Caco-2 (cell line): Measurements from ENCODE around the gene NECTIN2. TPM values are rescaled to one million over a fixed set of nuclear protein-coding genes. Genes with fewer than 3 reads are reported as not detected.
A peak's percentile ranks its signal among the peaks of the same experiment; 100 is the strongest.
"Not testable (repeated sequence)": the region's sequence is repeated elsewhere in the genome, so short reads cannot be mapped to it uniquely, and the experiment has no call there.

Experiments
- BruUV-seq: library from RNA; stranded (reverse); fragments of 400-500 nt; replicated peaks from 2 replicates; lab custom pipeline; 2021; lab: Mats Ljungman, UMichigan
- CTCF ChIA-PET: fragments of 300-600 bp; sonication (Branson Sonifier 250); formaldehyde crosslinking; loops from one replicate; lab custom pipeline; 2022; ENCODE audit warnings: antibody characterized with exemption; lab: Charles Lee
- POLR2A ChIA-PET: fragments of 300-600 bp; sonication (Branson Sonifier 250); formaldehyde crosslinking; loops from one replicate; lab custom pipeline; 2022; ENCODE audit warnings: antibody characterized with exemption; lab: Charles Lee
- DNase-seq, 2 experiments: peaks; one replicate each; pipeline versions ENCODE4 v3.0.0 to v3.0.0-alpha.2; 2020 to 2022
- H3K27me3 ChIP-seq: replicated peaks from 2 replicates; pipeline ENCODE4 v1.6.0; 2011; ENCODE audit warnings: low read length; ENCODE audit not compliant: control insufficient read depth, insufficient read depth
- H3K36me3 ChIP-seq: 2 replicates; pipeline ENCODE4 v1.5.1; 2011; ENCODE audit warnings: low read length; ENCODE audit not compliant: control insufficient read depth, insufficient read depth
- H3K4me1 ChIP-seq: fragments of 250-450 bp; sonication (Bioruptor Pico); 2 replicates; pipeline ENCODE4 v1.5.1; 2020; ENCODE audit warnings: mild to moderate bottlenecking
- H3K4me3 ChIP-seq: 2 replicates; pipeline ENCODE4 v1.5.1; 2011; ENCODE audit warnings: low read depth, mild to moderate bottlenecking, control low read depth, low read length
- H3K9me3 ChIP-seq: fragments of 250-450 bp; sonication (Bioruptor Pico); 2 replicates; pipeline ENCODE4 v1.5.1; 2020; ENCODE audit warnings: mild to moderate bottlenecking, moderate library complexity
- H3K27ac Mint-ChIP-seq: one replicate; pipeline ENCODE4 v1.8.0; 2022; ENCODE audit warnings: mixed read lengths; ENCODE audit not compliant: unreplicated experiment
- H3K27me3 Mint-ChIP-seq: one replicate; pipeline ENCODE4 v1.8.0; 2022; ENCODE audit warnings: mixed read lengths; ENCODE audit not compliant: insufficient read depth, unreplicated experiment
- H3K36me3 Mint-ChIP-seq: one replicate; pipeline ENCODE4 v1.8.0; 2022; ENCODE audit warnings: mild to moderate bottlenecking, mixed read lengths; ENCODE audit not compliant: insufficient read depth, unreplicated experiment
- H3K4me1 Mint-ChIP-seq: one replicate; pipeline ENCODE4 v1.8.0; 2022; ENCODE audit warnings: low read depth, mixed read lengths; ENCODE audit not compliant: unreplicated experiment
- H3K4me3 Mint-ChIP-seq: one replicate; pipeline ENCODE4 v1.8.0; 2022; ENCODE audit warnings: mild to moderate bottlenecking, moderate library complexity, mixed read lengths; ENCODE audit not compliant: unreplicated experiment
- H3K9me3 Mint-ChIP-seq: one replicate; pipeline ENCODE4 v1.8.0; 2022; ENCODE audit warnings: mixed read lengths; ENCODE audit not compliant: unreplicated experiment
- intact Hi-C: fragments of 100-400 bp; cut with micrococcal nuclease; formaldehyde crosslinking; loops from one replicate; pipeline ENCODE4 v1.10.0; 2022; ENCODE audit not compliant: unreplicated experiment
- total RNA-seq: library from RNA; stranded (reverse); gene quantifications from 2 replicates; pipeline ENCODE4 v1.2.3, GENCODE V29; 2022
- TF ChIP-seq, protein P1 (sequence below), 2 experiments: fragments of 200-600 bp in 1 of 2; IDR thresholded peaks; 1 replicate in 1 of 2; 2 replicates in 1 of 2; pipeline versions ENCODE4 v1.5.1 to v1.8.0; 2011 to 2022; ENCODE audit warnings: antibody characterized with exemption in 1 of 2, control low read depth in 1 of 2, inconsistent platforms in 1 of 2, low read depth in 1 of 2, low read length in 1 of 2, mild to moderate bottlenecking in 1 of 2, moderate library complexity in 1 of 2; ENCODE audit not compliant: insufficient read depth in 1 of 2, severe bottlenecking in 1 of 2, unreplicated experiment in 1 of 2

The NECTIN2 gene
- total RNA-seq, 1 experiment from 2014 or later, result 258 TPM

DNA sequence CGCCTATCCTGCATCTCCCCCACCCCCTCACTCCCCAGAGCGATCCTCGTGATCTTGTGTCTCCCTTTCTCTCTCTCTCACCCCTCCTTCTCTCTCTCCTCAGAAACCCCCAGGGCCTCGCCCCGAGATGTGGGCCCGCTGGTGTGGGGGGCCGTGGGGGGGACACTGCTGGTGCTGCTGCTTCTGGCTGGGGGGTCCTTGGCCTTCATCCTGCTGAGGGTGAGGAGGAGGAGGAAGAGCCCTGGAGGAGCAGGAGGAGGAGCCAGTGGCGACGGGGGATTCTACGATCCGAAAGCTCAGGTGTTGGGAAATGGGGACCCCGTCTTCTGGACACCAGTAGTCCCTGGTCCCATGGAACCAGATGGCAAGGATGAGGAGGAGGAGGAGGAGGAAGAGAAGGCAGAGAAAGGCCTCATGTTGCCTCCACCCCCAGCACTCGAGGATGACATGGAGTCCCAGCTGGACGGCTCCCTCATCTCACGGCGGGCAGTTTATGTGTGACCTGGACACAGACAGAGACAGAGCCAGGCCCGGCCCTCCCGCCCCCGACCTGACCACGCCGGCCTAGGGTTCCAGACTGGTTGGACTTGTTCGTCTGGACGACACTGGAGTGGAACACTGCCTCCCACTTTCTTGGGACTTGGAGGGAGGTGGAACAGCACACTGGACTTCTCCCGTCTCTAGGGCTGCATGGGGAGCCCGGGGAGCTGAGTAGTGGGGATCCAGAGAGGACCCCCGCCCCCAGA, 32.2 kb downstream of the NECTIN2 start:
- DNase-seq, result peak; percentile 40 to 64
- H3K4me1 Mint-ChIP-seq, result peaks cover 11% of the 10 kb centered on the region

DNA sequence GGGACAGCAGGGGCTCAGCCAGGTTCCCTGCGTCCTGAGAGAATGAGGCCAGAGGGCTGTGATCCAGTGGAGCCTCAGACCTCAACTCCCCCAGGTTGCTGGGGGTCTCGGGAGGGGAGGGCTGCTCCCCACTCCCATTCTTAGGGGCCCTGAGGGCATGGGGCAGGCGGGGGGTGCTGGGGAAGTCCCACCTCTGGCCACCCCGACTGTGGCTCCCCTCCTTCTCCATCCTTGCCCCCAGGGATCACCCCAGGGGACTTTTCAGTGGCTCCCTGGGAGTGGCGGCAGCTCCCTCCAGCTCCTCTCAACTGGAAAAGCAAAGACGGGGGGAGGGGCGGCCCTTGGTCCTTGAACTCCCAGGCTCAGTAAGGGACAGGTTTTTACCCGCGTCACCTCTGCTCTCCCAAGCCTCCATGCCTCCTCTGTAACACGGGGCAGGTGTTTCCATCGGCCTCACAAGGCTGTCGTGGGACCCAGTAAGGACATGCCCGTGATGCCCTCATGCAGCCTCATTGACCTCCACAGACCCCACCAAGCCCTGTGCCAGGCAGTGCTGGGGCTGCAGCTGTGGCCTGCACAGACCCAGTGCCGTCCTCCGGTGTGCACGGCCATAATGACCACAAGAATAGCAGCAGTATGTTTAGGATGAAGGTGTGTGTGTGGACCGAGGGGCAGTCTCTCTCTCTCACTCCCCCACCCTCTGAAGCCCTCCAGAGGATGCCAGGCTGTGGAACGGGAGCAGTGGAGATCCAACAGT, 33.4 kb downstream of the NECTIN2 start:
- Mint-ChIP-seq H3K9me3 (no peaks in the 10 kb centered on the region), H3K4me3 (no peak overlapping the region), H3K27me3 (no peaks in the 10 kb centered on the region), H3K4me1 (peaks cover 17% of the 10 kb centered on the region), H3K27ac (peak overlapping the region; percentile 83), H3K36me3 (peaks cover 82% of the 10 kb centered on the region)
- ChIA-PET CTCF (interaction anchor here (0.6 kb wide), 1 partner anchor 75 kb away, joined by 3 read pairs; no protein-coding TSS in a partner anchor), POLR2A (interaction anchor here (0.5 to 0.6 kb wide), 2 partner anchors 21 to 148 kb away, joined by 3 to 6 read pairs; no protein-coding TSS in a partner anchor)
- Histone ChIP-seq H3K9me3 (no peaks in the 10 kb centered on the region), H3K4me1 (peaks cover 34% of the 10 kb centered on the region), H3K4me3 (no peak overlapping the region), H3K36me3 (peaks cover 7% of the 10 kb centered on the region), H3K27me3 (no peaks in the 10 kb centered on the region)
- TF ChIP-seq, protein P1, sequence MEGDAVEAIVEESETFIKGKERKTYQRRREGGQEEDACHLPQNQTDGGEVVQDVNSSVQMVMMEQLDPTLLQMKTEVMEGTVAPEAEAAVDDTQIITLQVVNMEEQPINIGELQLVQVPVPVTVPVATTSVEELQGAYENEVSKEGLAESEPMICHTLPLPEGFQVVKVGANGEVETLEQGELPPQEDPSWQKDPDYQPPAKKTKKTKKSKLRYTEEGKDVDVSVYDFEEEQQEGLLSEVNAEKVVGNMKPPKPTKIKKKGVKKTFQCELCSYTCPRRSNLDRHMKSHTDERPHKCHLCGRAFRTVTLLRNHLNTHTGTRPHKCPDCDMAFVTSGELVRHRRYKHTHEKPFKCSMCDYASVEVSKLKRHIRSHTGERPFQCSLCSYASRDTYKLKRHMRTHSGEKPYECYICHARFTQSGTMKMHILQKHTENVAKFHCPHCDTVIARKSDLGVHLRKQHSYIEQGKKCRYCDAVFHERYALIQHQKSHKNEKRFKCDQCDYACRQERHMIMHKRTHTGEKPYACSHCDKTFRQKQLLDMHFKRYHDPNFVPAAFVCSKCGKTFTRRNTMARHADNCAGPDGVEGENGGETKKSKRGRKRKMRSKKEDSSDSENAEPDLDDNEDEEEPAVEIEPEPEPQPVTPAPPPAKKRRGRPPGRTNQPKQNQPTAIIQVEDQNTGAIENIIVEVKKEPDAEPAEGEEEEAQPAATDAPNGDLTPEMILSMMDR (IDR thresholded peaks at IDR 0.05; ENCODE audit: insufficient read depth in 1 of 2, low read depth in 1 of 2, low read length in 1 of 2, severe bottlenecking in 1 of 2, unreplicated experiment in 1 of 2), result no peak
- intact Hi-C loops, result no loop called here
- BruUV-seq, result no TSS peak
- DNase-seq, result no peak

More for the DNA sequence above, 32.2 kb downstream of the NECTIN2 start:
- Histone ChIP-seq H3K9me3 (no peaks in the 10 kb centered on the region), H3K4me3 (no peak overlapping the region), H3K27me3 (no peaks in the 10 kb centered on the region), H3K36me3 (peaks cover 7% of the 10 kb centered on the region), H3K4me1 (peaks cover 22% of the 10 kb centered on the region)
- peak overlapping the region; percentile 54 for H3K4me3 Mint-ChIP-seq
- no peaks in the 10 kb centered on the region for H3K27me3 Mint-ChIP-seq
- TSS peak; percentile 62 for BruUV-seq
- H3K9me3 Mint-ChIP-seq, result no peaks in the 10 kb centered on the region
- intact Hi-C loops, result no loop called here
- TF ChIP-seq, protein P1 (IDR thresholded peaks at IDR 0.05; ENCODE audit: insufficient read depth in 1 of 2, low read depth in 1 of 2, low read length in 1 of 2, severe bottlenecking in 1 of 2, unreplicated experiment in 1 of 2), result no peak
- peaks cover 86% of the 10 kb centered on the region for H3K36me3 Mint-ChIP-seq
- ChIA-PET POLR2A (no interaction called here), CTCF (no interaction called here)
- peak overlapping the region; percentile 74 for H3K27ac Mint-ChIP-seq

DNA sequence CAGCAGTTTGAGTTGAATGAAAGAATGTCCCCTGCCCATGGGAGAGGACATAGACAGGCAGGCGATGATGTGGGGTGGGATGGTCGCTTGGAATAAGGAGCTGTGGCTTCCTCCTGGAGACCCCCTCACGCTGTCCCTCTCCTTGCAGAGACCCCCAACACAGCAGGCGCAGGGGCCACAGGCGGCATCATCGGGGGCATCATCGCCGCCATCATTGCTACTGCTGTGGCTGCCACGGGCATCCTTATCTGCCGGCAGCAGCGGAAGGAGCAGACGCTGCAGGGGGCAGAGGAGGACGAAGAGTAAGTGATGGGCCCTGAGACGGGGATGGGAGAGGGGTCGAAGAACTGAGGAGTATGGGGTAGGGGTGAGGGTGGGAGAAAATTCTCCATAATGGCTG, 36.0 kb downstream of the NECTIN2 start:
- H3K4me1 ChIP-seq, result peaks cover 35% of the 10 kb centered on the region
- H3K4me3 Mint-ChIP-seq, result no peak overlapping the region
- no peaks in the 10 kb centered on the region for H3K27me3 Mint-ChIP-seq
- H3K36me3 Mint-ChIP-seq, result peaks cover 77% of the 10 kb centered on the region
- intact Hi-C loops, result no loop called here
- H3K27me3 ChIP-seq, result no peaks in the 10 kb centered on the region
- H3K4me3 ChIP-seq, result no peak overlapping the region
- POLR2A ChIA-PET, result no interaction called here
- BruUV-seq, result no TSS peak
- no peak for DNase-seq
- TF ChIP-seq, protein P1 (IDR thresholded peaks at IDR 0.05; ENCODE audit: insufficient read depth in 1 of 2, low read depth in 1 of 2, low read length in 1 of 2, severe bottlenecking in 1 of 2, unreplicated experiment in 1 of 2), result no peak
- peaks cover 6% of the 10 kb centered on the region; the same call in 1 of the 2 replicates for H3K36me3 ChIP-seq
- H3K4me1 Mint-ChIP-seq, result peaks cover 19% of the 10 kb centered on the region
- CTCF ChIA-PET, result no interaction called here
- no peaks in the 10 kb centered on the region for H3K9me3 ChIP-seq
- H3K9me3 Mint-ChIP-seq, result no peaks in the 10 kb centered on the region
- H3K27ac Mint-ChIP-seq, result peak overlapping the region; percentile 6

DNA sequence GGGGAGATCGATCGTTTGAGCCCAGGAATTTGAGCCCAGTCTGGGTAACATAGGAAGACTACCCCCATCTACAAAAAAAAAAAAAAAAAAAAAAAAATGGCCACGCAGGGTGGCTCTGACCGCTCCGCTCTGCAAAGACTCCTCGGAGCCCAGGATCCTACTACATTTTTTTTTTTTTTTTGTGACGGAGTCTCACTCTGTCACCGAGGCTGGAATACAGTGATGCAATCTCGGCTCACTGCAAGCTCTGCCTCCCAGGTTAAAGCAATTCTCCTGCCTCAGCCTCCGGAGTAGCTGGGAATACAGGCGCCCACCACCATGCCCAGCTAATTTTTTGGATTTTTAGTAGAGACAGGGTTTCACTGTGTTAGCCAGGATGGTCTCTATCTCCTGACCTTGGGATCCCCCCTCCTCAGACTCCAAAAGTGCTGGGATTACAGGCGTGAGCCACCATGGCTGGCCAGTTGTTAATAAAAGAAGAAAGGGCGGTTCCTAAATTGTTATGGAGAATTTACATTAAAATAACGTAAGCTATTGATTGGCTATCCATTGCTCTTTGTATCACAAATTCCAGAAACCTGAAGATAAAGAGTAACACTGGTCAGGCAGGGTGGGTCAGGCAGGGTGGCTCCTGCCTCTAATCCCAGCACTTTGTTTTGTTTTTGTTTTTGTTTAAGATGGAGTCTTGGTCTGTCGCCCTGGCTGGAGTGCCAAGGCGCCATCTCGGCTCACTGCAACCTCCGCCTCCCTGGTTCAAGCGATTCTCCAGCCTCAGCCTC, 36.7 kb downstream of the NECTIN2 start:
- Mint-ChIP-seq H3K36me3 (peaks cover 78% of the 10 kb centered on the region), H3K27ac (peak overlapping the region; percentile 6), H3K4me1 (peaks cover 19% of the 10 kb centered on the region)
- H3K36me3 ChIP-seq, H3K27me3 ChIP-seq, H3K27me3 Mint-ChIP-seq, H3K4me3 ChIP-seq, intact Hi-C loops, H3K9me3 Mint-ChIP-seq, H3K4me3 Mint-ChIP-seq, H3K9me3 ChIP-seq, BruUV-seq, DNase-seq: not testable (repeated sequence)
- H3K4me1 ChIP-seq, result peaks cover 35% of the 10 kb centered on the region
- ChIA-PET CTCF (interaction anchor here (0.6 to 1.3 kb wide), 2 partner anchors 34 to 98 kb away, joined by 3 to 6 read pairs; no protein-coding TSS in a partner anchor), POLR2A (interaction anchor here (0.6 kb wide), 1 partner anchor 36 kb away, joined by 3 read pairs; no protein-coding TSS in a partner anchor)
